Activated naive CD4-positive, alpha-beta T cell (primary cell): ENCODE results near the gene NRM.
"Not testable (repeated sequence)": the region's sequence is repeated elsewhere in the genome, so short reads cannot be mapped to it uniquely, and the experiment has no call there.

Experiments used
- DNase-seq, 4 experiments: peaks; one replicate each; lab custom pipeline; 2025; lab: John Stamatoyannopoulos, UW

The NRM gene

DNA sequence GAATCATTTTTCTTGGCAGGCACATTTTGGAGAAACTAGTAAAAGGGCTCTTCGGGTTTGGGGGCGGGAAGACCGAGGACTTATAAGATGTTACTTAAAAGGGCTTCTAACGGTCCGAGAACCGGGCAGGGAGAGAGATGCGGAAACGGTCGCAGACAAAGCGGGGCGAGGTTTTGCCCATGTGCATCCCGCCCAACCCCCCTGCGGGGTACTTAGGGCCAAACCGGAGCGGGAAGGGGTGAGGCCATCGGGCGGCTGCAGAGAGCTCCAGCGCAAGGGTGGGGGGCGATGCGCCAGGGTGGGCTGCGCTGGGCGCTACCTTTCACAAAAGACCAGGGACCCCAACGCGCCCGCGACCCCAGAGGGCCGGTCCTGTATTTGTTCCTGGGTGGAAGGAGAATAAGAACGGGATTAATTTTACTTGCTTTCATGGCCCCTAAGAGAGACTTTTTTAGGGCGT, 30.0 kb upstream of the NRM start:
- peak; percentile 21 to 46 (median 42) for DNase-seq

DNA sequence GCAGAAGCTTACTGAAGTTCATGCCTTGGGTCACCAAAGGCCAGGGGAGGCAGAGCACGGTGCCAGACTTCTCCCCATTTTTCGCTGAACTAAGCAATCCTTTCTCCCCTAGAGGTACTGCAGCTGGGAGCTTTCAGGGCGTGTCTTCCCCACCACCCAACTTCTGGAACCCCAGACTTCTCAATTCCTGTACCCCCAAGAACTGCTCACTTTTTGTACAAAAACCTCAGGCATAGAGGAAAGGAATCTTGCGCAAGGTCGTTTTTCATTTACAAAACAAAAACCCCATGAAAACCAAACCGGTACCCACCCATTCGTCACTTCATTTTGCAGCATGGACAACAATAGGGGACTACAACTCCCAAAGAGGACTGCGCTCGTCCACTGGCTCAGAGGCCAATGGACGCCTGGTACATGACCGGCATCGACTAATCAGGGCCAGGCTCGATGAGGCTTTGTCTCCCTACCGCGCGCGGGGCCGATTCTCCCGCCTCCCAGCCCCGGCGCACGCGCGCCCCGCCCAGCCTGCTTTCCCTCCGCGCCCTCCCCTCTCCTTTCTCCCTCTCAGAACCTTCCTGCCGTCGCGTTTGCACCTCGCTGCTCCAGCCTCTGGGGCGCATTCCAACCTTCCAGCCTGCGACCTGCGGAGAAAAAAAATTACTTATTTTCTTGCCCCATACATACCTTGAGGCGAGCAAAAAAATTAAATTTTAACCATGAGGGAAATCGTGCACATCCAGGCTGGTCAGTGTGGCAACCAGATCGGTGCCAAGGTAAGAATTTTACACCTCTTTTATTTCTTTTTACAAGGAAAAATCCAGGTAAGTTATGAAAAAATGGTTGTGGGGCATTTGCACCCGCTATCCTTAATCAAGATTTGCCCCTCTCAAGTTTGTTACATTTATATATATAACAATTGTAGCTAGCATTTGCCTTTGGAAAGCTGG, 29.3 kb upstream of the NRM start, which contains the start of gene TUBB:
Gene TUBB, plus strand, starts transcription at position 562 of the 947 bp plus-strand sequence. Its CDS starts 155 bp downstream, at position 717.
- peak; percentile 81 to 92 (median 84) for DNase-seq

DNA sequence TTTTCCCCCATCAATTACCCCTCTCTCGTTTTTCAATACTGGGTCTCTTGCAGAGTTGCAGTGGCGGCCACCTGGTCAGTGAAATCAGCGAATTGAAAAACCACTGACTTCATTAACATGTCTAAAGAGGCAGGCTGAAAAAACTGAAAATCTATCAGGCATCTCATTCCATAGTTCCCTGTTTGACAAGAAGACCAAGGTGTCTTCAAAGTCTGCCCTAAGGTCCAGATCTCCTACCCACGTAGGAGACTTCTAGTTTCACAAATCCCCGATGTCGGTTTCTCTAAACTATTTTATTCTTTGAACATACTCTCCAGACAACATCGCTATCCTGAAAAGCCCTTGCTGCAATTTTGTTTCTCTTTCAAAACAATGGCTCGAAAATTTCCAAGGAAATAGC, 28.6 kb upstream of the NRM start:
- no peak for DNase-seq

DNA sequence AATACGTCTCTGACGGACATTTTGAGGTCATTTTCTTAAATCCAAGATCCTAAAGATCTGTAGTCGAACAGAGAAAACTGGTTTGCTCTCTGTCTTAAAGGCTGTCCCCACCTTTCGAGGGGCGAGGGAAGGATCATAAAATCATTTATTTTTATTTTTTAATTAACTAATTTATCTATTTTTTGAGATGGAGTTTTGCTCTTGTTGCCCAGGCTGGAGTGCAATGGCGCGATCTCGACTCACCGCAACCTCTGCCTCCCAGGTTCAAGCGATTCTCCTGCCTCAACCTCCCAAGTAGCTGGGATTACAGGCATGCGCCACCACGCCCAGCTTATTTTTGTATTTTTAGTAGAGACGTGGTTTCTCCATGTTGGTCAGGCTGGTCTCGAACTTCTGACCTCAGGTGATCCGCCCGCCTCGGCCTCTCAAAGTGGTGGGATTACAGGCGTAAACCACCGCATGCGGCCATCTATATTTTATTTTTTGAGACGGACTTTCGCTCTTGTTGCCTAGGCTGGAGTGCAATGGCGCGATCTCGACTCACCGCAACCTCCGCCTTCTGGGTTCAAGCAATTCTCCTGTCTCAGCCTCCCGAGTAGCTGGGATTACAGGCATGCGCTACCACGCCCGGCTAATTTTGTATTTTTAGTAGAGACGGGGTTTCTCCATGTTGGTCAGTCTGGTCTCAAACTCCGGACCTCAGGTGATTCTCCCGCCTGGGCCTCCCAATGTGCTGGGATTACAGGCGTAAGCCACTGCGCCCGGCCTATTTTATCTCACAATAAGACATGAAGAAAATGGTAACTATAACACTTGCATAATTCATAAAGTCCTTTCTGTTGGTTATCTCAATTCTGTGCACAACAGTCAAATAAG, 27.3 kb upstream of the NRM start:
- not testable (repeated sequence) for DNase-seq

DNA sequence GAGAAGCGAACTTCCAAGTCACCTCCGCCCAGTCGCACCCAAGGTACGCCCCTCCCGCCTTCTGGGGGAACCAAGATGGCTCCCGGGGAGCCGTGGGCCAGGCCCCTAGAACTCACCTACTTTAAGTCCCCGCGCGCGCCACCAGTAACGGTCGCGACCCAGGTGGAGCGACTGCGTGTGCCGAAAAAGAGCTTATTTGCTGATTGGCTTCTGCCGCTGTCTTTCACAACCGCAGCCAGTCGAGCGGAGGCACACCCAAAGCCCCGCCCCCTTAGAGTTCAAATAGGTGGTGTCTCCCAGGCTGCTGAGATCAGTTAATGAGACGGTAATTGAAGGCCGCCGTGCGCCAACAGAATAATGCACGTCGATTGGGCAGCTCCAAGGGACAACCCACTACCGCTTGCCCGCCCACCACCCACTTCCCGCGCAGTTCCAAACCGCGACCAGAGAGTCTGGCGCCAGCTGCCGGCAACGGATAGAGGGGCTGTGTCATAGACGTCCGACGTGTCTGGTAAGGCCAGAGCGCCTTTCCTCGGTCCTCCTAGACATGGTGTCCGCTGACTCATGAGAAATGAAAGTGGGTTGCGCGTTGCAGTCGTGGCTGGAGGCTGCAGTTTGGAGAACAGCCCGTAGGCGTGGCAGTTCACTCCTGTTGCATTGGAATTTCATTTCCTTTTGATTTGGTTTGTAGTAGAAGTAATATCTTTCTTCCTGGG, 26.5 kb upstream of the NRM start, which contains the start of gene MDC1:
Gene MDC1, minus strand, starts transcription at position 153 of the 716 bp plus-strand sequence. CDS start 2,106 bp downstream, outside the sequence.
- DNase-seq, result peak; percentile 93 to 97 (median 94)

DNA sequence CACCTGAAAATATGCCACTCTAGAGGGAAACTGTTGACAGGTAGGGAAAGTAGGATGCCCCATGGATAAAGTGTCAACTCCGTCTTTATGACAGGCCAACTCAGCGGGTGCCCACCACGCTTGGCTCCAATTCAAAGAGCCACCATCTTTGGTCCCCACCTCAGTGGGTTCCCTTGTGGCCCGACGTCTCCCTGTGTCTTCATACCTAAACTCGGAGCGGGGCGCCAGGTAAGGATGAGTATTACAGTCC, 26.0 kb upstream of the NRM start:
- DNase-seq, result no peak

DNA sequence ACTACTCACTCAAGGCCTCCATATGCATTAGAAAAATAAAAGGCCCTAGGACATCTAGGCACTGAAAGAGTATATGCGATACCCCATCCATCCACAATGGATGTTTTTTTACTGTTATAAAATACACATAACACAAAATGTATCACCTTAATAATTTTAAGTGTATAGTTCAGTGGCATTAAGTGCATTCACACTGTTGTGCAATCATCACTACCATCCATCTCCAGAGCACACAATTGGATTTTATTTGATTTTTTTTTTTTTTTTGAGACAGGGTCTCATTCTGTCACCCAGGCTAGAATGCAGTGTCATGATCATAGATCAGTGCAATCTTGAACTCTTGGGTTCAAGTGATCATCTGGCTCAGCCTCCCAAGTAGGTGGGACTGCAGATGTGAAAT, 23.5 kb upstream of the NRM start:
- no peak for DNase-seq

DNA sequence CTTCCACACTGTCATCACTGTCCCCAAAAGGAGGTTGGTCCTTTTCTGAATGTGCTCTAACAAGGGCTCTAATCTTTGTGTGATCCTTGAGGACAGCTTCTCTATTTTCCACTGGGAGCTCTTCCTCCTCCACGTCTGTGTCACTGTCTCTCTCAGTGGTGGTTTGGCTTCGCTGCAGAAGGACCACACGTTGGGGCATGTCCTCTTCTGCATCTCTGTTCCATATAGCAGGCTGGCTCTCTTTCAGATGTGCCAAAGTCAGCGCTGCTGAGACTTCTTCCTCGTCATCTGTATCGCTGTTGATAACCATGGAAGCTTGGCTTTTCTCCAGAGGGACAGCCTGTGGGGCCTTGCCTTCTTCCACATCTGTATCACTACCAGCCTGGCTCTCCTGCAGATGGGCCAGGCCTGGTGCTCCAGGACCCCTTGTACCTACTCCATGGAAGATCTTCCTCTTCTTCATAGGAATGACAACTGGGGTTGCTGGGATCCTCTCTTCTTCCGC, 21.7 kb upstream of the NRM start:
- DNase-seq, result no peak

DNA sequence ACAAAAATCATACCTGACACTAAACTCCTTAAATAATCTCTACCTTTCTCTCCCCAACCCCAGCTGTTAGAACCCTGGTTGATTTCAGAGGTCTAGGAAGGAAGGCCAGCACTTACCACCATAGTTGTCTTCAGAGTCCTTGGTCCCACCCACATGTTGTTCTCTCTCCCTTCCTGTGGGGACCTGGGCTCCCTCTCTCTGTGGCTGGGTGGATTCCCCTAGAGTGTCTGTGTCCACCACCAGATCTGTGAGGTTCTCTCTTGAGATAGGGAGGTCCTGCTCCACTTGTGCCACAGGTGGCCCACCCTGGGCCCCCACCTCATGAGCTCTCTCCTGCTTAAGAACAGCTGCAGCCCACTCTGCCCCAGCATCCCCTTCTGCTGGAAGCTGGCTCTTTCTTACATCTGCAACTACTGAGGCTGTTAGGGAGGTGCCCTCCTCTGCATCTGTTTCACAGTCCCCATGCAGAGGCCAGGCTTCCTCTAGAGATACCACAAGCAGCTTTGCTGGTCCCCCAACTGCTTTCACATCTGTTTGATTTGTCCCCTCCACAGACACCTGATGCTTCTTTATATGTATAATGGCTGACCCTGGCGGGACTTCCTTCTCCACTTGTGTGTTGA, 21.1 kb upstream of the NRM start:
- no peak for DNase-seq

DNA sequence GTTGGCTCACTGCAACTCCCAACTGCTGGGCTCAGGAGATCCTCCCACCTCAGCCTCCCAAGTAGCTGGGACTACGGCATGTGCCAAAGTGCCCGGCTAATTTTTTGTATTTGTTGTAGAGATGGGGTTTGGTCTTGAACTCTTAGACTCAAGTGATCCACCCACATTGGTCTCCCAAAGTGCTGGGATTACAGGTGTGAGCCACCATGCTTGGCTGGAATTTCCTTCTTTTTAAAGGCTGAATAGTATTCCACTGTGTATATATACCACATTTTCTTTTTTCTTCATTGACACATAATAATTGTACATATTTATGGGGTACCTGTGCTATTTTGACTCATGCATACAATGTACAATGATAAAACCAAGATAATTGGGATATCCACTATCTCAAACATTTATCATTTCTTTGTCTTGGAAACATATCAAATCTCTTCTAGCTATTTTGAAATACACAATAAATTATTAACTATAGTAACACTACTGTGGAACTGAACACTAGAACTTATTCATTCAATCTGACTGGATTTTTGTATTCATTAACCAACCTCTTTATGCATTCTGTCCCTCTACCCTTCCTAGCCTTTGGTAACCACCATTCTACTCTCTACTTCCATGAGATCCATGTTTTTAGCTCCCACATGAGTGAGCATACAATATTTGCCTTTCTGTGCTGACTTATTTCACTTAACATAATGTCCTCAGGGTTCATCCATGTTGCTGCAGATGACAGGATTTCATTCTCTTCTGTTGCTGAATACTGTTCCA, 18.5 kb upstream of the NRM start:
- no peak for DNase-seq

DNA sequence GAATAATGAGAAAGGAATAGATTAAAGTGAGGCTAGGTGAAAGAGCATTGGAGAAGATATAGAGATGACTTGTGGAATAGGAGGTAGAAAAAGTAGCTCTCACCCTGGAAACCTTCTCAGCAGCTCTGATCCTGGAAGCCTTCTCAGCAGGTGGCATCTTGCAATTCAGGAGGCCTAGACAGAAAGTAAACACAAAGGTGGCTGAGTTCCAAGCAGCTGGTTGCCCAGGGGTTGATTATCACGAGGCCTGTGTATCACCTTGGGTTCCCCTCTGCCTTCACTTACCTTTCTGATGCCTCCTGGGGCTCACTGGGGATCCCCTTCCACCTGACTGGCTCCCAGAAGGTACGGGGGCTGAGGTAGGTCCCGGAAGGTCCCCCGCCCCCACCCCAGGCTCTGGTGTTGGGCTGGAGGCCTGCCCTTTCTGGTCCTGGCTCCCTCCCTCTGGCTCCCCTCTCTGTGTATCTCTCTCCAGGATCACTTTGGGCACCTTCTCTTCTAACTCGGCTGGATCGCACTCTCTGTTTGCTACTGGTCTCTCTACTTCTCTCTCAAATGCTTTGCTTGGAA, 16.6 kb upstream of the NRM start:
- no peak for DNase-seq

DNA sequence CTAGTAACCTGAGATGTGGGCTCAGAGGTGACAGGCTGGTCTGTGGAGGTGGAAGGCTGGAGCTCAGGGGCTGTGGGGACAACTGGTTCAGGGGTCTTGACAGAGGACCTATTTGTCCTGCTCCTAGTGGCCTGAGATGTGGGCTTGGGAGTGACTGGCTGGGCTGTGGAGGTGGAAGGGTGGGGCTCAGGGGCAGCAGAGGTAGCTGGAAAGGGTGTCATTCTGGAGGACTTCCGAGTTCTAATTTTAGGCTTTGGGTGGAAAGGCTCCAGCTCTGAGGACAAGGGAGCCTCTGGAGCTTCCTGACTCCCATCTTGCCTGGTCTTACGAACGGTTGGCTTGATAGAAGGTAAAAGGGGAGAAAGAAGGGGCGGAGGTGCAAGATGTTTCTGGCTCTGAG, 14.8 kb upstream of the NRM start:
- no peak for DNase-seq

DNA sequence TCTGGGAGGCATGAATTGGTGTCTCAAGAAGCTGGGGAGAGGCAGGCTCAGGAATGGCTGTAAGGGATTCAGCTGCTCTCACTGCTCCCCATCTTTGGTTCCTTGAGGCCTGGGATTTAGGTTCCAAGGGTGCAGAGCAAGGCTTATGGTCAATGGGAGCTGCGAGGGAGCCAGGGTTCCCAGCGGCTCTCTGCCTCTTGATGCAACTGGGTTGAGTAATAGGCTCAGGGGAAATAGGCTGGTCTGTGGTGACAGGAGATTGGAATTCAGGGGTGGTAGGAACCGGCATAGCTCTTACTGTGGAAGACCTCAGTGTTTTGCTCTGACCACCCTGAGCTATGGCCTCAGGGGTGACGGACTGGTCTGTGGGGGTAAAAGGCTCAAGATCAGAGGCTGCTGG, 13.0 kb upstream of the NRM start:
- DNase-seq, result no peak

DNA sequence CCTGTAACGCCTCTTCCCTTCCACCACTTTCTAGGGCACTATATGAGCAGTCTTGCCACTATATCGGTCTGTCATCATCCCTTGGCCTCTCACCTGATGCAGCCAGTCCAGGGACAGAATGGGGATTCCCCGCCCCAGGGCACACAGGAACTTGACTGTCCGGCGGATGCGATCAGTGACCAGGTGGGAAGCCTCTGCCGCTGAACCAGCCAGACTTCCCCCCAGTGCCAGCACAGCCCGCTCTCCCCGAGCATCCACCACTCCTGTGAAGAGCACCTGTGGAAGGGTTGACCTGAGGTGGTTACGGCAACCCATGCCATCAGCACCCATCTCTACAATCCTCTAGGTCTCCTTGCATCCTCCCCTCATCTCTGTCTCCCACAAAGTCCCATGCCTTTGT, 12.2 kb upstream of the NRM start:
- no peak for DNase-seq

DNA sequence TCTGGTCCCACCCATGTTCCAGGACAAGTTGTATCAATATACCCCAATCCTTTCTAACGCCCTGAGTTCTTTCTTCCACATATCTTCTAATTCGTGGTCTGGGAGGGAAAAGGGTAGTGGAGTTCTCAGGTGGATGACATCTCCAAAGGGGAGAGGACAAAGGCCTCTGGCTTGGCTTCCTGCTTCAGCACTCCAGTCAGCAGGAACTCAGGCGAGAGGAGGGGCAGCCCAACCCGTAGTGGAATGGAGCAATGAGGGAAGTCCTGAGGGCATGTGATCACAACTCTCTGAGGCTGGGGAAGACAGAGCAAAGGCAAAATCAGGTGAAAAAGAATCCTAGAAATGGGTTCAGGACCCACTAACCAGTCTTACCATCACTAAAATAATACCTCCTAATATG, 9.6 kb upstream of the NRM start:
- no peak for DNase-seq

DNA sequence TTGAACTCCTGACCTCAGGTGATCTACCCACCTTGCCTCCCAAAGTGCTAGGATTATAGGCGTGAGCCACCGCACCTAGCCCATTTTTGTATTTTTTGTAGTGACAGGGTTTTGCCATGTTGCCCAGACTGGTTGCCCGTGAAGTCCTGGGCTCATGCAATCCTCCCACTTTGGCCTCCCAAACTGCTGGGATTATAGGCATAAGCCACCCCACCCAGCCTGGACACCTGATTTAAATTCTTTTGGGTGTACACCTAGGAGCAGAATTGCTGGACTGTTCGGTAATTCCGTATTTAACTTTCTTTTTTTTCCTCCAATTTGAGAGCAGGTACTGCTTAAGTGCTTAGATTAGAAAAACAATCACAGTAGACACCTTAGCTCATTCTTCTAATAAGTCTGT, 5.6 kb upstream of the NRM start:
- DNase-seq, result no peak

DNA sequence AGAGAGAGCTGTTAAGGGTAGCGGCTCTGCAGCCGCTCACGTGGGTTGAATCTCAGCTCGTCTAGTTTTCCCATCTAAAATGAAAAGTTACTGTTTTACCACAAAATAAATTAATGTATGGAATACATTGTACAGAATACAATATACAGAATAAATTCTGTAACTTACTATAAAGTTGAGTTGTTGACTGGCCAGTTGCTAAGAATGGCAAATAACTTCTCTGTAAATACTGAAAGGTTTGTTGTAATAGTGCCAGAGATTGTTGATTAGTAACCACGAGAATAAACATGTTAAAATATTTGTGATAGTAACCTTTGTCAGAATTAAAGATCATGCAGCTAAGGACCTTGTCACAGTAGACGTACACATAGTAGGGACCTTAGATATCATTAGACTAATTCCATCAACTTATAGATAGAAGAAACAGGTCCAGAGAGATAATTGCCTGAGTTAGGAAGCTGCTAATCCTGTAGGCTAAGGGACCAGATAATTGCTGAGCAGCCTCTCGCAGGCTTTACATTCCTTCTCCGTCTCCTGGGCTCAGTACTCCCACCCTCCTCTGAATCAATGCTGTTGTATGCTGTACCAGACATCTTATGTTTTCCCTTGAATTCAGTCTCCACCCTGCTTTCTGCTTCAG, 544 bp upstream of the NRM start:
- no peak for DNase-seq

DNA sequence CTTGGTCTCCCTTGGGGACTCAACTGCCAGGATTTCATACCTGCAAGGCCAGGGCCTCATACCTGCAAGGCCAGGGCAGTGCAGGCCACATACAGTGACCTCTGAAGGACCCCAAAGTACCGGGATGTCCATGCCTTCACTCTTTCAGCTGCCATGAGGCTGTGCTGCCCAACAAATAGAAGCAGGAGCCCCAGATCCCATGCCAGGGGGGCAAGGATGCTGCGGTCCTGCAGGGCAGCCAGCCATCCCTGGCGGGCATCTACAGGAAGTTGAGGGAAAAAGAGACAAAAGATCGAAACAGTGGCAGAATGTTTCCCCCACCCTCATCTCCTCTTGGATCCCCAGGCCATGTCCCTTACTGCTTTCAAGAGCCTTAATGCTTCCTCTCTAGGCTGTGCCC, 799 bp downstream of the NRM start:
- no peak for DNase-seq

DNA sequence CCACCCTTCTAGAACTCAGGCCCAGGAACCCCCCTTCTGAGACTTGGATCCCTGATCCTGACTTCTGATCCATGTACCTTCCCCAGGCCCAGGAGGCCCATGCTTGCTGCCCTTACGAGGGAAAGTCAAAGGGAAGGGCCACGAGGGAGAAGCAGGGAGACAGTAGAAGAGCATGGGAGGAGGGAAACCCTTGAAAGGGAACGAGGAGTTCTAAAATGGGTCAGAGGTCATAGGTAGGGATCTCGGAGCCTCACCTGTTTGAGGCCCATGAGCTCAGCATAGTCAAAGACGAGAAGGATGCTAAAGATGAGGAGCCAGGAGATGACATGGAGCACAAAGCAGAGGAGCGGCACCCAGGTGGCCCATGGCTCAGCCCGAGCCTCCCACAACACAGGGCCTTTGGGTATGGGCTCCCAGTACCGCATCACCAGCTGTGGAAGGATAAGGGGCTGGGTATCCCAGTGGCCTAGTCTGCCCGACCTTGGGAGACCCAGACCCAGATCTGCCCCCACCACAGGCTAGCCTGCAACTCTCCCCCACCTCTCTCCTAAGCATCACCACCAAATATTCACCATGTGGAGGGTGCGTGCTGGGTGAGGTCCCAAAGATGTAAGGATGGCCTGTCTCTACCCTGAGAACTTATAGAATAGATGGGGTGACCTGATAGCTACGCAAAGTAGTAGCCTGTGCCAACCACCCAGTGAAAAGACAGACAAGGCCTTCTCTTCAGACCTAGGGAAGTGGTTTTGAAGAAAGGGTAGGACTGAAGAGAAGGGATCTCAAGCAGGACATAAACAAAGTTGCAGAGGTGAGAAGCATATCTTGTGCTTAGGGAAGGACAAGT, 1.5 kb downstream of the NRM start:
- no peak for DNase-seq
